ENCODE measurements around the gene ATCAY.
A peak's percentile ranks its signal among the peaks of the same experiment; 100 is the strongest.
"Not testable (repeated sequence)": the region's sequence is repeated elsewhere in the genome, so short reads cannot be mapped to it uniquely, and the experiment has no call there.

ATCAY gene

GRCh38 chr19:3857449-3858003 is 23.0 kb upstream of the ATCAY start:
- no peak for DNase-seq

GRCh38 chr19:3860499-3860898 is 20.0 kb upstream of the ATCAY start:
- DNase-seq = no peak

GRCh38 chr19:3862826-3863500 is 17.5 kb upstream of the ATCAY start:
- no peak for DNase-seq

- no peak for DNase-seq
Measured at GRCh38 chr19:3863648-3864047, 16.8 kb upstream of the ATCAY start.

GRCh38 chr19:3866910-3867638 is 13.4 kb upstream of the ATCAY start:
- no peak for DNase-seq

- DNase-seq = no peak
Measured at GRCh38 chr19:3867971-3868769, 12.3 kb upstream of the ATCAY start.

- peak; percentile 68 for DNase-seq
Measured at GRCh38 chr19:3868770-3869456, 11.6 kb upstream of the ATCAY start, which contains the start of gene ZFR2. Gene ZFR2, minus strand, starts transcription at chr19:3869038. Its CDS starts 21 bp downstream, at chr19:3869017.

GRCh38 chr19:3873151-3873550 is 7.3 kb upstream of the ATCAY start:
- no peak for DNase-seq

- not testable (repeated sequence) for DNase-seq
Measured at GRCh38 chr19:3874695-3875094, 5.8 kb upstream of the ATCAY start.

GRCh38 chr19:3879656-3880055 is 829 bp upstream of the ATCAY start:
- DNase-seq = no peak

GRCh38 chr19:3881272-3882040 is 971 bp downstream of the ATCAY start:
- DNase-seq = no peak

- DNase-seq = no peak
Measured at GRCh38 chr19:3882041-3882384, 1.5 kb downstream of the ATCAY start.

- DNase-seq = no peak
Measured at GRCh38 chr19:3890591-3890990, 10.1 kb downstream of the ATCAY start.

GRCh38 chr19:3893509-3894179 is 13.2 kb downstream of the ATCAY start:
- DNase-seq = no peak

- DNase-seq = not testable (repeated sequence)
Measured at GRCh38 chr19:3894959-3895358, 14.5 kb downstream of the ATCAY start.

GRCh38 chr19:3895788-3896187 is 15.3 kb downstream of the ATCAY start:
- DNase-seq = no peak

- DNase-seq = no peak
Measured at GRCh38 chr19:3897936-3898335, 17.5 kb downstream of the ATCAY start.

- no peak for DNase-seq
Measured at GRCh38 chr19:3898426-3898825, 17.9 kb downstream of the ATCAY start.

- no peak for DNase-seq
Measured at GRCh38 chr19:3899531-3900294, 19.2 kb downstream of the ATCAY start.

- DNase-seq = no peak
Measured at GRCh38 chr19:3902317-3902973, 22.0 kb downstream of the ATCAY start.

All from activated effector memory CD4-positive, alpha-beta T cell treated with anti-CD3 and anti-CD28 coated beads, Interleukin-2, amount 50 U/mL, for 16 hours (primary cell).